ENCODE data around the gene FREM1. TPM values are rescaled to one million over a fixed set of nuclear protein-coding genes. Genes with fewer than 3 reads are reported as not detected.

Gene FREM1
- total RNA-seq, 1 donor from 2014 or later: 4.3 TPM

DNA sequence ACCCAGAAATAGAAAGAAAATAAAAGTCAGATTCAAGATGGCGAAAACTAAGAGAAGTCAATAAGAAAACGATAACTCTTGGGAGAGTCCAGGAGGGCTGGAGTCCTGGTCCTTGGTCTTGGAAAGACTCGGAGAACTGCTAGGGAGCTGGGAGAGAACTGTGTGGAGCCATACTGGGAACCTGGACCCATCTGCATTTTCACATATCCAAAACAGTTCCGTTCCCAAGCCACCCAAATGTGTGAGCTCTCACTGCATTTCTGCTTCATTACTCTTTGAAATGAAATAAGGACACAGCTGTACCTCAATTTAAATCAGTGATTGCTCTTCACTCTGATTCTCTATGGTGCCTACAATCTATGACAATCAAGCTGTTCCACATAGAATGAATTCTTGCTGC is 119.6 kb downstream of the FREM1 start:
- intact Hi-C loops (cut with DNase I): no loop called here
- no peaks in the 10 kb centered on the region for H3K4me1 ChIP-seq
- DNase-seq (no peak), ATAC-seq (no peak)
- no peaks in the 10 kb centered on the region for H3K9me3 ChIP-seq
- no peak overlapping the region for H3K27ac ChIP-seq
- H3K36me3 ChIP-seq: no peaks in the 10 kb centered on the region
- H3K27me3 ChIP-seq (ENCODE audit: low read depth): no peaks in the 10 kb centered on the region
- TF ChIP-seq, protein P1, sequence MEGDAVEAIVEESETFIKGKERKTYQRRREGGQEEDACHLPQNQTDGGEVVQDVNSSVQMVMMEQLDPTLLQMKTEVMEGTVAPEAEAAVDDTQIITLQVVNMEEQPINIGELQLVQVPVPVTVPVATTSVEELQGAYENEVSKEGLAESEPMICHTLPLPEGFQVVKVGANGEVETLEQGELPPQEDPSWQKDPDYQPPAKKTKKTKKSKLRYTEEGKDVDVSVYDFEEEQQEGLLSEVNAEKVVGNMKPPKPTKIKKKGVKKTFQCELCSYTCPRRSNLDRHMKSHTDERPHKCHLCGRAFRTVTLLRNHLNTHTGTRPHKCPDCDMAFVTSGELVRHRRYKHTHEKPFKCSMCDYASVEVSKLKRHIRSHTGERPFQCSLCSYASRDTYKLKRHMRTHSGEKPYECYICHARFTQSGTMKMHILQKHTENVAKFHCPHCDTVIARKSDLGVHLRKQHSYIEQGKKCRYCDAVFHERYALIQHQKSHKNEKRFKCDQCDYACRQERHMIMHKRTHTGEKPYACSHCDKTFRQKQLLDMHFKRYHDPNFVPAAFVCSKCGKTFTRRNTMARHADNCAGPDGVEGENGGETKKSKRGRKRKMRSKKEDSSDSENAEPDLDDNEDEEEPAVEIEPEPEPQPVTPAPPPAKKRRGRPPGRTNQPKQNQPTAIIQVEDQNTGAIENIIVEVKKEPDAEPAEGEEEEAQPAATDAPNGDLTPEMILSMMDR (IDR thresholded peaks at IDR 0.05): no peak
- no peak overlapping the region for H3K4me3 ChIP-seq

DNA sequence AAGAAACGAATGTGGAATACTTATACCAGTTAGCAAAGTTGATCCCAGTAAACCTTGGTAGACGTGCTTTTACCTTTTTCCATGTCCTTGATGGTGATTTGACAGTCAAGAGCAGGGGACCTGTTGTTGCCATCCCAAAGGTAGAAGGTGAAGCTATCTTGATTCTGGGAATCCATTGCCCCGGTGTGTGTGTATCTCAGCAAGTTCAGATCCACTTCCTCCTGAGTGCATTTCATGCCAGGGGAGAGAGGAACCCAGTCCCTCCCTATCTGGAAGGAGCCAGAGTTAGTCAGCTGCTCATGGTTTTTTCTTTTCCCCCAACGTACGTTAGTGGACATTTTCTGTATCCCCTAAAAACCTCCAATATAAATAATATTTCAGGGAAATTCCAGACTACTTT is 121.4 kb downstream of the FREM1 start:
- intact Hi-C loops (cut with DNase I): no loop called here
- DNase-seq: no peak
- Histone ChIP-seq H3K9me3 (no peaks in the 10 kb centered on the region), H3K4me3 (no peak overlapping the region), H3K27me3 (ENCODE audit: low read depth) (no peaks in the 10 kb centered on the region), H3K36me3 (no peaks in the 10 kb centered on the region), H3K27ac (no peak overlapping the region), H3K4me1 (no peaks in the 10 kb centered on the region)
- TF ChIP-seq, protein P1 (IDR thresholded peaks at IDR 0.05): no peak
- ATAC-seq: no peak

DNA sequence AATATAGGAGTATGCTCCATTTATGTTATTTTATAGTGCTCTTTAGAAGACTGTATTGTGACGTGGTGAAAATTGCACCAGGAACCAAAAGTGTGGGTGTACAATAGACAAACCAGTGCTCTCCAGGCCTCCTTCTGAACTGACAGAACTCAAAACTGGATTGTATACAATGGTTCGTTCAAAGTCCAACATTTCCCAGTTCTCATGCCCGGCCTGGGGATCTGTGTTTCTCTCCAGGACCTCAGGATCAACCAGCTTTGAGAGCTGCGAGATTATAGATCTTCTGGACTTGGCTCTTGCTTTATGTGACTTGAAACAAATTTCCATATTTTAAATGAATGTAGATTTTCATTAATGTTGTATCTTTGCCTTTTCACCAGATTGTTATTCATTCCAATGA is 126.9 kb downstream of the FREM1 start:
- Histone ChIP-seq H3K27me3 (ENCODE audit: low read depth) (no peaks in the 10 kb centered on the region), H3K27ac (no peak overlapping the region), H3K4me1 (no peaks in the 10 kb centered on the region), H3K4me3 (no peak overlapping the region), H3K9me3 (no peaks in the 10 kb centered on the region), H3K36me3 (no peaks in the 10 kb centered on the region)
- ATAC-seq: no peak
- DNase-seq: no peak
- TF ChIP-seq, protein P1 (IDR thresholded peaks at IDR 0.05): no peak
- intact Hi-C loops (cut with DNase I): no loop called here

DNA sequence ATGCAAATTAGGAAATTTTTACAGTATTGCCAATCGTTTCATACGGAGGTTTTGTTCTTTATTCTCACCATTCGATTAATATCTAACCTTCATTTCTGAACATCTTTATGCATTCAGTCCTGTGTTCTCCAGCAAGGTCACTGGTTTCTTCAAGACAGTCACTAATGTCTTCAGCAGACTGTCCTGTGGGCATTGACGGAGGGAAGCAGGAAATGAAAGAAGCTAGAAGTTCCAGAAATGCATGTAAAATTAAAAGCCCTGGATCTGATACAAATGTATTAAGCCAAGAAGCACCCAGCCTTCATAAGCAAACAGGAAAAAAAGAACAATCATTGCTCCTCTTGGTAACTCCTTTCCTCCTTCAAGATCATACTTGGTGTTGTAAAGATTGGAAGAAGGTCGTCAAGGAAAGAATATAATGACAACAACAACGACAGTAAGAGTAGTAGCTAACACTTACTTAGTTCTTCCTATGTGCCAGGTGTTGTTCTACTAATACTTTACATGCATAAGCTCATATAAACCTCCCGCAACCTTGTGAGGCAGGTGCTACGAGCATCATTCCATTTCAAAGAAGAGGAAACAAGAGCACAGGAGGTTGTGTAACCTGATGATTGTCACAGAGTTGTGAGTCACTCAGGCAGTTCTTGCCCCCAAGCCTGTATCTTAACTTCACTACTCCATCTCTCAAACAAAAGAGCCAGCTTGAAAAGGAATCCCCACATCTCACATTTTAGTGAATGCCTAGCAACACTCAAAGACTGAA is 127.8 kb downstream of the FREM1 start:
- no peak overlapping the region for H3K4me3 ChIP-seq
- no peak overlapping the region for H3K27ac ChIP-seq
- no peaks in the 10 kb centered on the region for H3K36me3 ChIP-seq
- TF ChIP-seq, protein P1 (IDR thresholded peaks at IDR 0.05): no peak
- H3K9me3 ChIP-seq: no peaks in the 10 kb centered on the region
- H3K4me1 ChIP-seq: no peaks in the 10 kb centered on the region
- DNase-seq (no peak), ATAC-seq (no peak)
- intact Hi-C loops (cut with DNase I): no loop called here
- no peaks in the 10 kb centered on the region for H3K27me3 ChIP-seq (ENCODE audit: low read depth)

DNA sequence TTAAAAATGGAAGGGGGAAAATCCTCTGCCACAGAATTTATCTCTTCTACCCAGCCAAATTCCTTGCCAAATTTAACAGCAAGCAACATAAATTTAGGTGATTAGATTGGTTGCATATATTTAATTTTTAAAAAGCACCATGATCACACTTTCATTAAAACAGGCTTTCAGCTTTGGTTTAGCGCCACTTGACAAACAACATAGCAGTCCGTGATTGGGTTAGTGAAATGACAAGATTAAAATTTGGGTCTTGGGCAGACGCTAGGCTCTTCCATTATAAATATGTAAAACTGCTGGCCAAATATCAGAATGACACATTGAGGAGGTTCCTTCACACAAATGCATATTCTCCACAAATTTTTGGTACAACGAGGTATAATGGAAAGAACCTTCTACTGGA is 129.5 kb downstream of the FREM1 start:
- Histone ChIP-seq H3K9me3 (no peaks in the 10 kb centered on the region), H3K4me3 (no peak overlapping the region), H3K4me1 (no peaks in the 10 kb centered on the region), H3K36me3 (no peaks in the 10 kb centered on the region), H3K27ac (no peak overlapping the region), H3K27me3 (ENCODE audit: low read depth) (no peaks in the 10 kb centered on the region)
- intact Hi-C loops (cut with DNase I): no loop called here
- no peak for DNase-seq
- ATAC-seq: no peak
- TF ChIP-seq, protein P1 (IDR thresholded peaks at IDR 0.05): no peak

Measured in lower lobe of right lung (tissue), 2 donors.